ENCODE results near the gene DAND5.

Gene DAND5

DNA sequence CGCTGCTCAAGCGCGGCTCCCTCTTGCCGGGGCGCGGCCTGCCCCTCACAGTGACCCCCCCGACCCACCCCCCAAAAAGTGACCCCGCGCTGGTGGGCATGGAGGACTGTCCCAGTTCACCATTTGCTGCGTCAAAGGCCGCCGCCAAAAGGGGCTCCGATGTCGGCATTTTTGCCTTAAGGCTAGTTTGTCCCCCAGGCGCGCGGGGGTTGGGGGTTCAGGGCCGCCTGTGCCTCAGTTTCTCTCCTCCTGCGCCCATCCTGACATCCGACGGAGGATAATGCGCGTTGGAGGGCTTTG lies 43.0 kb downstream of the DAND5 start:
- H3K4me3 ChIP-seq (ENCODE audit: low read depth in 1 of 2, low read length in 2 of 2): no peak overlapping the region
- H3K9ac ChIP-seq (ENCODE audit: low read depth, low read length): no peak overlapping the region
- no peak overlapping the region for H3K4me2 ChIP-seq (ENCODE audit: insufficient read depth, low read length)
- ATAC-seq (ENCODE audit: insufficient read depth, low read depth): no peak
- H3K79me2 ChIP-seq (ENCODE audit: insufficient read depth, low read length): no peaks in the 10 kb centered on the region
- TF ChIP-seq EZH2 (IDR thresholded peaks at IDR 0.05; ENCODE audit: borderline replicate concordance, low read depth, low read length, severe bottlenecking) (no peak), CTCF (IDR thresholded peaks at IDR 0.05; ENCODE audit: borderline replicate concordance, extremely low read depth, low read length, poor library complexity, severe bottlenecking) (no peak)
- H3K27ac ChIP-seq (ENCODE audit: low read length): no peak overlapping the region
- peaks cover 29% of the 10 kb centered on the region for H4K20me1 ChIP-seq (ENCODE audit: insufficient read depth, low read length)
- H2AFZ ChIP-seq (ENCODE audit: low read depth, low read length): no peak overlapping the region
- H3K4me1 ChIP-seq (ENCODE audit: insufficient read depth, low read length): no peaks in the 10 kb centered on the region
- peaks cover 5% of the 10 kb centered on the region for H3K27me3 ChIP-seq (ENCODE audit: insufficient read depth, low read length, poor library complexity)
- no peaks in the 10 kb centered on the region for H3K9me3 ChIP-seq (ENCODE audit: insufficient read depth, low read length, severe bottlenecking)
- no peaks in the 10 kb centered on the region for H3K36me3 ChIP-seq (ENCODE audit: insufficient read depth, low read length)
- no peak for DNase-seq

DNA sequence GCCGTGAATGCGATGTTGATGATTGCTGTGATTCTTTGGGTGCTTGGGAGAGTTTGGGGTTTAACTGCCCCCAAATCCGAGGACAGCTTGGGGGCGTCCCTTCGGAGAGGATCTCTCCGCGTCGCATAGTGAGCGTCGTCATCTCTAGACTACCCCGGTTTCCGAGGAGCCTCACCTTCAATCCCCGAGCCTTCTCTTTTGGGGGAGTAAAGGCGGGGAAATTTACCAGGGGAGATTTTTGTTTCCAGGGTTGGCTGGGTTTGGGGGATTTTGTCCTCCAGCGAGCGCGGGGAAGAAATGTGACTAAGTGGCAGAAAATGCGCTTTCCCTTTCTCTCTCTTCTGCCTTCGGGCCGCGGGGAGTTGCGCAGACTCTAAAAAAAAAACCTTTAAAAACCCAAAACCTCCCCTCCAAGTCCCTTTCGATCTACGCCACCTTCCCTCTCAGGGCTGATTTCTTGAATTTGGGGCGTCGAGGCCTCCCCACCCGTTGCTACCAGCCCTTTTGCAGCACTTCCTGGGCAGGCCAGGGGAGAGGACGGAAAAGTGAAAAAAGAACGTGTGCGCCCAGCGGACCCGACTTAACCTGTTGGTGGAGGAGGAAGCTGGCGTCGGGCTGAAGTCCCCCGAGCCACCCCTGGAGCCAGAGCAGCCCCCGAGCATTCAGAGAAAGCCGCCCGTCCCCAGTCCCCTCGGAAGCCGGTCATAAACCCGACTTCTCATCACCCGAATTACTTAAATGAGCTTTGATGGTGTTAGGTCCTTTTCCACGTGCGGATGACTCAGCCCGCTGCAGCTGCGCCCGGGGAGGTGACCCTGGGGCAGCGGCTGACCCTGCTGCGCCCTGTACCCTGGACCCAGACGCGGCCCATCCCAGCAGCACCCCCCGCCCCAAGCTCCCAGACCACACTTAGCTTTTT lies 43.6 kb downstream of the DAND5 start:
- Histone ChIP-seq H3K4me3 (ENCODE audit: low read depth in 1 of 2, low read length in 2 of 2) (no peak overlapping the region), H3K36me3 (ENCODE audit: insufficient read depth, low read length) (no peaks in the 10 kb centered on the region), H3K9ac (ENCODE audit: low read depth, low read length) (no peak overlapping the region), H3K27ac (ENCODE audit: low read length) (no peak overlapping the region), H3K27me3 (ENCODE audit: insufficient read depth, low read length, poor library complexity) (peaks cover 5% of the 10 kb centered on the region), H3K79me2 (ENCODE audit: insufficient read depth, low read length) (no peaks in the 10 kb centered on the region), H3K4me1 (ENCODE audit: insufficient read depth, low read length) (no peaks in the 10 kb centered on the region), H2AFZ (ENCODE audit: low read depth, low read length) (no peak overlapping the region), H3K4me2 (ENCODE audit: insufficient read depth, low read length) (no peak overlapping the region), H3K9me3 (ENCODE audit: insufficient read depth, low read length, severe bottlenecking) (no peaks in the 10 kb centered on the region), H4K20me1 (ENCODE audit: insufficient read depth, low read length) (peaks cover 29% of the 10 kb centered on the region)
- TF ChIP-seq EZH2 (IDR thresholded peaks at IDR 0.05; ENCODE audit: borderline replicate concordance, low read depth, low read length, severe bottlenecking) (no peak), CTCF (IDR thresholded peaks at IDR 0.05; ENCODE audit: borderline replicate concordance, extremely low read depth, low read length, poor library complexity, severe bottlenecking) (no peak)
- ATAC-seq (ENCODE audit: insufficient read depth, low read depth) (no peak), DNase-seq (no peak)

DNA sequence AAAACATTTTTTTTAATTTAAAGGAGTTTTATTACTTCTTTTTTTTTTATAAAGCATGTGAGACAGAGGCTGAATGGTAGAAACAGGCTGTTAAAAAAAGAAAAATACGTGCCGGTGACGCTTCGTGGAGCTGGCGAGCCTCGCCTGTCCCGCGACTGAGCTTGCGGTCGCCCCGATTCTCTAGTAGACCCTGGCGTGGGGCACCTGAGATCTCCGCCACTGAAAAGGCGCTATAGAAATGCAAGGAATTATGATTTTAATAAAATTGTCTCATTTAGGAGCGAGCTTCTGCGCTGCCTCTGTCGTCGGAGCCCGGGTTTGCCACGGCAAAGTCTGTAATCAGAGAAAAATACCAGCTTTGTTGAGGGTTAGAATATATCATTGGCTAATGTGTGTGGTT lies 44.3 kb downstream of the DAND5 start:
- H3K27me3 ChIP-seq (ENCODE audit: insufficient read depth, low read length, poor library complexity): peaks cover 5% of the 10 kb centered on the region
- no peak overlapping the region for H3K9ac ChIP-seq (ENCODE audit: low read depth, low read length)
- TF ChIP-seq CTCF (IDR thresholded peaks at IDR 0.05; ENCODE audit: borderline replicate concordance, extremely low read depth, low read length, poor library complexity, severe bottlenecking) (no peak), EZH2 (IDR thresholded peaks at IDR 0.05; ENCODE audit: borderline replicate concordance, low read depth, low read length, severe bottlenecking) (no peak)
- no peak overlapping the region for H2AFZ ChIP-seq (ENCODE audit: low read depth, low read length)
- H3K4me3 ChIP-seq (ENCODE audit: low read depth in 1 of 2, low read length in 2 of 2): no peak overlapping the region
- H3K79me2 ChIP-seq (ENCODE audit: insufficient read depth, low read length): no peaks in the 10 kb centered on the region
- no peak overlapping the region for H3K27ac ChIP-seq (ENCODE audit: low read length)
- H3K9me3 ChIP-seq (ENCODE audit: insufficient read depth, low read length, severe bottlenecking): no peaks in the 10 kb centered on the region
- no peak overlapping the region for H3K4me2 ChIP-seq (ENCODE audit: insufficient read depth, low read length)
- H3K36me3 ChIP-seq (ENCODE audit: insufficient read depth, low read length): no peaks in the 10 kb centered on the region
- no peaks in the 10 kb centered on the region for H3K4me1 ChIP-seq (ENCODE audit: insufficient read depth, low read length)
- H4K20me1 ChIP-seq (ENCODE audit: insufficient read depth, low read length): peaks cover 31% of the 10 kb centered on the region
- DNase-seq (no peak), ATAC-seq (ENCODE audit: insufficient read depth, low read depth) (no peak)

Measured in DND-41 (cell line).